GM18909 (cell line): ENCODE results near the gene P2RY13.

Experiments used
- ATAC-seq: cut with Tn5 transposase; IDR thresholded peaks from one replicate; pipeline ENCODE4 v1.9.1; 2021; ENCODE audit warnings: mild to moderate bottlenecking; ENCODE audit not compliant: unreplicated experiment, poor library complexity

Gene P2RY13

GRCh38 chr3:151297429-151297828 is 31.9 kb downstream of the P2RY13 start:
- no peak for ATAC-seq

- ATAC-seq, result no peak
These were observed 33.1 kb downstream of the P2RY13 start for GRCh38 chr3:151296226-151296625.

GRCh38 chr3:151293127-151293526 is 36.2 kb downstream of the P2RY13 start:
- ATAC-seq, result no peak

- ATAC-seq, result no peak
These were observed 38.7 kb downstream of the P2RY13 start for GRCh38 chr3:151290673-151291072.

GRCh38 chr3:151289445-151289844 is 39.9 kb downstream of the P2RY13 start:
- no peak for ATAC-seq

DNA sequence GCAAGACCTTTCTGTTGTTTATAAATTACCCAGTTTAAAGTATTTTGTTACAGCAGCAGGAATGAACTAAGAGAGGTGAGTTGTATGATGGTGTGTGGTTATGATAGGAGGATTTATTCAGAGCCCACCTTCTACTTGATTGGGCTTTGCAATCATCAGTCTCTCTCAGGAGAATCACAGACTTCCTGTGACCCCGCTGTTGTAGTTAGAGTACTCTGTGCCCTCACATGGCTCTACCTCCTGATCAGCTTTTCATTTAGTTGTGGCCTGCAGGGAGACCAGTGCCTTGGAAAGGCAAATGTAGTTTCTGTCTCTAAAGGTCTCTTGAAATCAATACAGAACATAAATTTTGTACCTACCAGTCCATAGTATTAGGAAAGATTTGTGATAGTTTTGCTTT is 43.4 kb downstream of the P2RY13 start:
- ATAC-seq, result no peak

DNA sequence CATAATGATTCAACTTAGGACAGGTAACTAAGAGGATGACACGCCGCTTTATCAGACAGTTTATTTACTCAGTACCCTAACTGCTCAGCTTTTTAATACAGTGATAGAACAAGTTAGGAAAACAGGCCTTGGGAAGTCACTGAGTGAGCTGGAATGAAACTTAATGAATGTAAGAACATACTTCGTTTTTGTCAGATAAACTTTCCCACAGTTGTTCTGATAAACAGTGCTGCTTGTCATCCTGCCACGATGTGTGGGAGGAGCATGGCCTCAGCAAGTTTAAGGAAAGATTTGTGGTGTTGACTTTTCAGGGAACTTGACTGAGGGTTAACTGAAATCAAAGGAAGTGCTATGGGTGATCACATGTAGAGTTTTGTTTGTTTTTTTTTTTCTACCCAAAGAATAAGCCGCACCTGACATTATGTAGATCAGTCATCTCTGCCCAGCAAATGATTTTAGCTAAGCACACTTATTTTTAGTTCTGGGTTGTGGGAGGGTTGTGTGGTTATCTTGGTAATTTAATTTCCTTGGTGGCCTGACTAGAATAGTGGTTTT is 45.4 kb downstream of the P2RY13 start:
- no peak for ATAC-seq

- ATAC-seq, result no peak
These were observed 46.0 kb downstream of the P2RY13 start for GRCh38 chr3:151283387-151283786.

- no peak for ATAC-seq
These were observed 46.4 kb downstream of the P2RY13 start for GRCh38 chr3:151282921-151283320.

GRCh38 chr3:151281671-151282324 is 47.6 kb downstream of the P2RY13 start:
- no peak for ATAC-seq

DNA sequence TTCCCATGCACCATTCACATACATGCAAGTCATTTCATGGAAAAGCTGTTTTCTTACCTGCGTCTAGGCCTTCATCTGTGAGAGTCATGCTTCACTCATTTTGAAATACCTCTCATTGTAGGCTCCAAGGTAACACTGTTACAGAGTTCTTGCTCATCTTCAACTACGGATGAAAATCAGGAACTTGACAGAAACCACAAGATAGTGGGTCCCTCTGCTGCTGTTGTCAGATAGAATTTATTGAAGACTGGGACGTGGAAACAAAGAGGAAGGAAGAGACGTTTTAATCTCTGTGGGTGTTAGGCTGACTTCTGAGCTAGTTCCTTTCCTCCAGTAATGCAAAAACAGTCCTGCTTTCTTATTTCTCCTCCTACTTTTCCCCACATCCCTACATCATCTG is 51.1 kb downstream of the P2RY13 start, which contains the start of gene P2RY14:
TSS of gene P2RY14 (minus strand) at position 313 of the 400 bp plus-strand sequence. CDS start 64,226 bp downstream, outside the sequence.
- ATAC-seq, result no peak

DNA sequence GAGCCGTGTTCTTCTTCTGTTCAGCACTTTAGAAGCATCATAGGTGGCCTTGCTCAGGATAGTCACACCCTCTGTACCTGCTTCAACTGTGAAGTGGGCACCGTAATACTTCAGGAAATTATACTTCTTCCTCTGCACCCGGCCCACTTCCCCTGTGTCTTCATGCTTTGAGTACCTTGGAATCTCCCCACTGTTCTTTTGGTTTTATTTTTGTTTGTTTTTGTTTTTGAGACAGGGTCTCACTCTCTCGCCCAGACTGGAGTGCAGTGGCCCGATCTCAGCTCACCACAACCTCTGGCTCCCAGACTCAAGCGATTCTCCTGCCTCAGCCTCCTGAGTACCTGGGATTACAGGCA is 52.7 kb downstream of the P2RY13 start:
- ATAC-seq, result peak; percentile 64
